ENCODE measurements around the gene ATF2. TPM values are rescaled to one million over a fixed set of nuclear protein-coding genes. Genes with fewer than 3 reads are reported as not detected.

ATF2 gene
- total and polyA plus RNA-seq, 9 of the 15 experiments (the other 6 are each of a cell fraction or from before 2014, with no cell fraction given): 24.2 to 111 (median 45.9) TPM

GRCh38 chr2:175176624-175177023 lies 8.6 kb upstream of the ATF2 start (continued):
- 0 out of 2 replicates have a peak, but pooled peaks have one; percentile 20 for TF ChIP-seq THRB (CRISPR knock-in tag; conservative IDR thresholded peaks at IDR 0.05)
- peak; percentile 66; the same call in 1 of the 2 replicates for TF ChIP-seq POLR2AphosphoS2 (IDR thresholded peaks at IDR 0.05; ENCODE audit: low read length)
- TF ChIP-seq, protein P1, sequence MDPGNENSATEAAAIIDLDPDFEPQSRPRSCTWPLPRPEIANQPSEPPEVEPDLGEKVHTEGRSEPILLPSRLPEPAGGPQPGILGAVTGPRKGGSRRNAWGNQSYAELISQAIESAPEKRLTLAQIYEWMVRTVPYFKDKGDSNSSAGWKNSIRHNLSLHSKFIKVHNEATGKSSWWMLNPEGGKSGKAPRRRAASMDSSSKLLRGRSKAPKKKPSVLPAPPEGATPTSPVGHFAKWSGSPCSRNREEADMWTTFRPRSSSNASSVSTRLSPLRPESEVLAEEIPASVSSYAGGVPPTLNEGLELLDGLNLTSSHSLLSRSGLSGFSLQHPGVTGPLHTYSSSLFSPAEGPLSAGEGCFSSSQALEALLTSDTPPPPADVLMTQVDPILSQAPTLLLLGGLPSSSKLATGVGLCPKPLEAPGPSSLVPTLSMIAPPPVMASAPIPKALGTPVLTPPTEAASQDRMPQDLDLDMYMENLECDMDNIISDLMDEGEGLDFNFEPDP (CRISPR knock-in tag; IDR thresholded peaks at IDR 0.05): no peak
- 0 out of 4 replicates have a peak, but pooled peaks of 1 of the 2 experiments have one; percentile 6 for TF ChIP-seq TEAD1 (CRISPR knock-in tag; IDR thresholded peaks at IDR 0.05)
- no peak for TF ChIP-seq SMAD2 (IDR thresholded peaks at IDR 0.05; ENCODE audit: low read depth, low read length)
- TF ChIP-seq ZNF23 (CRISPR knock-in tag; IDR thresholded peaks at IDR 0.05): 0 out of 2 replicates have a peak, but pooled peaks have one; percentile 19
- no peak for TF ChIP-seq KAT8 (IDR thresholded peaks at IDR 0.05; ENCODE audit: low read depth)
- TF ChIP-seq SUPT5H (IDR thresholded peaks at IDR 0.05): peak; percentile 68; the same call in 1 of the 2 replicates
- 0 out of 2 replicates have a peak, but pooled peaks have one; percentile 8 for TF ChIP-seq ZNF134 (CRISPR knock-in tag; conservative IDR thresholded peaks at IDR 0.05)
- no peak for TF ChIP-seq ZC3H11A (IDR thresholded peaks at IDR 0.05; ENCODE audit: low read depth, low read length)
- TF ChIP-seq, protein P2, sequence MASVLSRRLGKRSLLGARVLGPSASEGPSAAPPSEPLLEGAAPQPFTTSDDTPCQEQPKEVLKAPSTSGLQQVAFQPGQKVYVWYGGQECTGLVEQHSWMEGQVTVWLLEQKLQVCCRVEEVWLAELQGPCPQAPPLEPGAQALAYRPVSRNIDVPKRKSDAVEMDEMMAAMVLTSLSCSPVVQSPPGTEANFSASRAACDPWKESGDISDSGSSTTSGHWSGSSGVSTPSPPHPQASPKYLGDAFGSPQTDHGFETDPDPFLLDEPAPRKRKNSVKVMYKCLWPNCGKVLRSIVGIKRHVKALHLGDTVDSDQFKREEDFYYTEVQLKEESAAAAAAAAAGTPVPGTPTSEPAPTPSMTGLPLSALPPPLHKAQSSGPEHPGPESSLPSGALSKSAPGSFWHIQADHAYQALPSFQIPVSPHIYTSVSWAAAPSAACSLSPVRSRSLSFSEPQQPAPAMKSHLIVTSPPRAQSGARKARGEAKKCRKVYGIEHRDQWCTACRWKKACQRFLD (CRISPR knock-in tag; IDR thresholded peaks at IDR 0.05): no peak
- TF ChIP-seq, protein P3, sequence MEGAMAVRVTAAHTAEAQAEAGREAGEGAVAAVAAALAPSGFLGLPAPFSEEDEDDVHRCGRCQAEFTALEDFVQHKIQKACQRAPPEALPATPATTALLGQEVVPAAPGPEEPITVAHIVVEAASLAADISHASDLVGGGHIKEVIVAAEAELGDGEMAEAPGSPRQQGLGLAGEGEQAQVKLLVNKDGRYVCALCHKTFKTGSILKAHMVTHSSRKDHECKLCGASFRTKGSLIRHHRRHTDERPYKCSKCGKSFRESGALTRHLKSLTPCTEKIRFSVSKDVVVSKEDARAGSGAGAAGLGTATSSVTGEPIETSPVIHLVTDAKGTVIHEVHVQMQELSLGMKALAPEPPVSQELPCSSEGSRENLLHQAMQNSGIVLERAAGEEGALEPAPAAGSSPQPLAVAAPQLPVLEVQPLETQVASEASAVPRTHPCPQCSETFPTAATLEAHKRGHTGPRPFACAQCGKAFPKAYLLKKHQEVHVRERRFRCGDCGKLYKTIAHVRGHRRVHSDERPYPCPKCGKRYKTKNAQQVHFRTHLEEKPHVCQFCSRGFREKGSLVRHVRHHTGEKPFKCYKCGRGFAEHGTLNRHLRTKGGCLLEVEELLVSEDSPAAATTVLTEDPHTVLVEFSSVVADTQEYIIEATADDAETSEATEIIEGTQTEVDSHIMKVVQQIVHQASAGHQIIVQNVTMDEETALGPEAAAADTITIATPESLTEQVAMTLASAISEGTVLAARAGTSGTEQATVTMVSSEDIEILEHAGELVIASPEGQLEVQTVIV (CRISPR knock-in tag; IDR thresholded peaks at IDR 0.05; ENCODE audit: borderline replicate concordance): no peak
- TF ChIP-seq, protein P4, sequence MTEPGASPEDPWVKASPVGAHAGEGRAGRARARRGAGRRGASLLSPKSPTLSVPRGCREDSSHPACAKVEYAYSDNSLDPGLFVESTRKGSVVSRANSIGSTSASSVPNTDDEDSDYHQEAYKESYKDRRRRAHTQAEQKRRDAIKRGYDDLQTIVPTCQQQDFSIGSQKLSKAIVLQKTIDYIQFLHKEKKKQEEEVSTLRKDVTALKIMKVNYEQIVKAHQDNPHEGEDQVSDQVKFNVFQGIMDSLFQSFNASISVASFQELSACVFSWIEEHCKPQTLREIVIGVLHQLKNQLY (CRISPR knock-in tag; conservative IDR thresholded peaks at IDR 0.05): 0 out of 4 replicates have a peak, but pooled peaks of 1 of the 2 experiments have one; percentile 9
- peak; percentile 25 for TF ChIP-seq E2F8 (IDR thresholded peaks at IDR 0.05; ENCODE audit: low read depth, partially characterized antibody)
